NCI-H2196 (cell line): ENCODE data around the gene SPATC1L.
"Not testable (repeated sequence)": the region's sequence is repeated elsewhere in the genome, so short reads cannot be mapped to it uniquely, and the experiment has no call there.

Source experiments
- DNase-seq: peaks from one replicate; lab custom pipeline; 2025; ENCODE audit not compliant: unreplicated experiment; lab: John Stamatoyannopoulos, UW

Gene SPATC1L

DNA sequence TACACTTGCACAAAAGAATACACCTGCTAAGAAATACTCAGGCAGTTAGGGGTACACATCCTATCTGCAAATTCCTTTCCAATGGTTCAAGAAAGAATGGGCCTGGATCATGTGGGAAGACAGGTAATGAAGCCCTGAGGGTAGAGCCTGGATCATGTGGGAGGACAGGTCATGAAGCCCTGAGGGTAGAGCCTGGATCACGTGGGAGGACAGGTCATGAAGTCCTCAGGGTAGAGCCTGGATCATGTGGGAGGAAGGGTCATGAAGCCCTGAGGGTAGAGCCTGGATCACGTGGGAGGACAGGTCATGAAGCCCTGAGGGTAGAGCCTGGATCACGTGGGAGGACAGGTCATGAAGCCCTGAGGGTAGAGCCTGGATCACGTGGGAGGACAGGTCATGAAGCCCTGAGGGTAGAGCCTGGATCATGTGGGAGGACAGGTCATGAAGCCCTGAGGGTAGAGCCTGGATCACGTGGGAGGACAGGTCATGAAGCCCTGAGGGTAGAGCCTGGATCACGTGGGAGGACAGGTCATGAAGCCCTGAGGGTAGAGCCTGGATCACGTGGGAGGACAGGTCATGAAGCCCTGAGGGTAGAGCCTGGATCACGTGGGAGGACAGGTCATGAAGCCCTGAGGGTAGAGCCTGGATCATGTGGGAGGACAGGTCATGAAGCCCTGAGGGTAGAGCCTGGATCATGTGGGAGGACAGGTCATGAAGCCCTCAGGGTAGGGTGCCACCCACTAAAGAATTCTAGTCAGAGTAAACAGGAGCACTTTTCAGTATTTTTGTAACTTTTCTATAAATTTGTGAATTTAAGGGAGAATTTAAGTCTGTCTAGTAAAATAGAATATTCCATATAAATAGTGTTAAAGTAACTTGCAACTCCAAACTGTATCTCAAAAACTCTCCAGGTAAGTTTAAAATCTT, 16.9 kb upstream of the SPATC1L start:
- not testable (repeated sequence) for DNase-seq

DNA sequence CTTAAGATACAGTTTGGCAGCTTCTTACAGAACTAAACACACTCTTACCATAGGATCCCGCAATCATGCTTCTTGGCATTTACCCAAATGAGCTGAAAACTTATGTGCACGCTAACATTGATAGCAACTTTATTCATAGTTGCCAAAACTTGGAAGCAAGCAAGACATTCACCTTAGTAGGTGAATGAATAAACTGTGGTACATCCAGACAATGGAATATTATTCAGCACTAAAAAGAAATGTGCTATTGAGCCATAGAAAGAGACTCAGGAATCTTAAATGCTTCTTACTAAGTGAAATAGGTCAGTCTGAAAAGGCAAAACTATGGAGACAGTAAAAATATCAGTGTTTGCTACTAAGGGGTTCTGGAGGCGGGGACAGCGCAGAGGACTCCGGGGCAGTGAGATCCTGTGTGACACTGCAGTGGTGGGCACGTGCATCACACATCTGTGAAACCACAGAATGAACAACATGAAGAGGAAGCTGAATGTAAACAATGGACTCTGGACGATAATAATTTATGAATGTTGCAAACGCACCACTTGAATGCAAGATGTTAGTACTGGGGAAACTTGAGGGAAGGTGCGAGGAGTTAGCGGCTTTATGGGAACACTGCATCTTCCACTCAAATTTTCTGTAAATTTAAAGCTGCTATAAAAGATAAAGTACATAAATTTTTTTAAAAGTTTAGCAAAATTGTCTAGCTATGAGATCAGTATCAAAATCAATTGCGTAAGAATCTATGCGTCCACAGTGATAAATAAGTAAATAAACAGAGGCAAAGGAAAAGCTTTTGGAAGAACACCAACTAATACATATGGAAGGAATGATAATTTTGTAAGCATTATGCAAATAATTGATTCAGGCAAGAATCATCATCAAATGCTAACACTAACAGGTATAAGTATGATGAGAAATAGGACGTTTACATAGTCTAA, 15.4 kb upstream of the SPATC1L start:
- no peak for DNase-seq

DNA sequence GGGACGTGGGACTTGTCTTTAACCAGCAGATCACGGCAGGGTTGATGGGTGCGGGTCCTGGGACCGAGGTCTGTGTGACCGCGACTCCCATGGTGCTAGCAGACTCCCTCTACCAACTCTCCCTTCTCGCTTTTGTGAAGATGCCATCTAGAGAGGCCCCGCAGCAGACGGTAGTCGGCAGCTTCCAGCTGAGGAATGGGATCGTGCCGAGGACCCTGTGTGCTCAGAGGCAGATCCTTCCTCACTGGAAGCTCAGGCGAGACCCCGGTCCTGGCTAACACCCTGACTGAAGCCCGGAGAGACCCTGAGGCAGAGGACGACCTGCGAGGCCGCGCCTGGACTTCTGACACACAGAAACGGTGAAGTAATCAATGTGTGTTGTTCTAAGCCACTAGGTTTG, 12.5 kb upstream of the SPATC1L start:
- DNase-seq: no peak

DNA sequence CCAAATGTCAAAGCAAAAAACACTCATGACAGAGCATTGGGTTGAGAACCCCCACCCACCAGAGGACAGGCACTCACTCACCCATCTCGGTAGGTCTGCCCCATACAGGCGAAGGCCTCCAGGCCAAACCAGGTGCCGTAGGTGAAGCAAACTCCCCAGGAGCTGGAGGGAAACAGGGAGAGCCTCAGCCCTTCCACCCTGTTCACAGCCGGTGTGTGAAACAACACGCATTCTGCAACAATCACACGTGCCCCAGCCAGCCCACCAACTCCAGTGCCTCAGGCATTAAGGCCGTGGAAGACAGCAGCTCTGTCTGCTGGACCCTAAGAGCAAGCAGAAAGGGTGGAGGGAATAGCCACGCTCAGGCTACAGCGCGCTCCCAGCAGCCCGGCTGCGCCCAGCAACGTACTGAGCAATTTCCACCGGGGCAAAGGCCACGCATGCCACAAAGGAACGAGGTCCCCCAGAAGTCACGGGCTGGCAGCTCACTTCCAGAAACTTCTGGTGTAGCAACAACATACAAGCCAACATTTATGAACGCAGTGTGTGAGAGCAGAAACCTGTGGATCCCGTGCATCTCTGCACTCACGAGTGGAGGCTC, 11.4 kb upstream of the SPATC1L start:
- no peak for DNase-seq

DNA sequence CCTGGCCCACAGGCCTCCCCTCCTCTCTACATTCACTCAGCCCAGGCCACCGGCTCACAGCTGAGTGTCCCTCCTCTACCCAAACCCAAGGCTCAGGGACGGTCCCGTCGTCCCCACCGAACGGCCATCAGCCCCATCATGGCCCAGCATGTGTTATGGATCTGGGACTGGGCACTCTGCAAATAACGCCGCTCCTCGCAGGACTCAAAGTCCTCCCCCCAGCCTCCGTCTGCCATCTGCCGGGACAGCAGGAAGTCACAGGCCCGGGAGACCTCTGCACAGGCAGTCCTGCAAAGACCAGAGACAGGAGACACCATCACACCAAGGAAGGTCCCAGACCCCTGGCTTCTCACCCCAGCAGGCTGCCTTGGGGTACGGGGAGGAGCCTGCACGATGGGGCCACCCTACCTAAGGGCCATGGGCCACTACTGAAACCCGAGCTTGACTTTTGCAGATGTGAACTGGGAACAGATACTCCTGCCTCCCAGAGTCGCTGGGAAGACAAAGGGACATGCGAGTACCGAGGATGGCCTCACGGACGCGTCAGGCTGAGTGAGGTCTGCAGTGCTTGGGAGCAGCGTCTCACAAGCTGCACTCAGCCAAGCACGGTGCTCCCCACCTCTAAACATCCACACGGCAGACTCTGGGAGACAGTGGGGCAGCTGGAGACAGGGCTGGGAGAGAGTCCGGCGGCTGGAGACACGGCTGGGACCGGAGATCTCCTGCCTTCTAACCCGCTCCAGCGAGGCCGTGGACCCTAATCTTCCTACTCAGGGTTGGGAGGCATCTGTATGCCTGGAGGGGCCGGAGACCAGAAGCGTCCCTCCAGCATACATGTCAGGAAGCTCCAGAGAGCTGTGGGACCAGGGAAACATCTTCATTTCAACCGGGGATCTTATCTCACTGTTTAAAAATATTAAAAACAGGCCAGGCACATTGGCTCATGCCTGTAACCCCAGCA, 10.4 kb upstream of the SPATC1L start:
- DNase-seq: no peak

DNA sequence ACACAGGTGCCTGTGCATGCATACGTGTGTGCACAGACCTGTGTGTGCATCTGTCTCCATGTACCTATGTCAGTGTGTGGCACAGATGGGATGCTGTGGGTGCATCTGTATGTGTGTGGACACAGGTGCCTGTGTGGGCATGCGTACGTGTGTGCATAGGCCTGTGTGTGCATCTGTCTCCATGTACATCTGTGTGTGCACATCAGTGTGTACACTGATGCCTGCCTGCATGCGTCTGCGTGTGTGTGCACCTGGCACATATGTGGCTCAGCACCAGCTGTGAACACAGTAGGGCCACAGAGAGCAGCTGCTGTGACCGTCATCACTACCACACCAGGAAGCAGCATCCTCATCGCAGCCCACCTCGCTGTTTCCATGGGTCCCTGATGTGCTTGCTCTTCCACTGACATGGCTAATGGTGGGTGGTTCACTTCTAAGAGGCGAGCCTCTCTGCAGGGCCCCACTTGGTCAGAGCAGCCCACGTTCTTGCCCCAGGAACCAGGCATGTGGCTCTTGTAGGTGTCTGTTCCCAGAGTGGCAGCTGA, 9.6 kb upstream of the SPATC1L start:
- no peak for DNase-seq

DNA sequence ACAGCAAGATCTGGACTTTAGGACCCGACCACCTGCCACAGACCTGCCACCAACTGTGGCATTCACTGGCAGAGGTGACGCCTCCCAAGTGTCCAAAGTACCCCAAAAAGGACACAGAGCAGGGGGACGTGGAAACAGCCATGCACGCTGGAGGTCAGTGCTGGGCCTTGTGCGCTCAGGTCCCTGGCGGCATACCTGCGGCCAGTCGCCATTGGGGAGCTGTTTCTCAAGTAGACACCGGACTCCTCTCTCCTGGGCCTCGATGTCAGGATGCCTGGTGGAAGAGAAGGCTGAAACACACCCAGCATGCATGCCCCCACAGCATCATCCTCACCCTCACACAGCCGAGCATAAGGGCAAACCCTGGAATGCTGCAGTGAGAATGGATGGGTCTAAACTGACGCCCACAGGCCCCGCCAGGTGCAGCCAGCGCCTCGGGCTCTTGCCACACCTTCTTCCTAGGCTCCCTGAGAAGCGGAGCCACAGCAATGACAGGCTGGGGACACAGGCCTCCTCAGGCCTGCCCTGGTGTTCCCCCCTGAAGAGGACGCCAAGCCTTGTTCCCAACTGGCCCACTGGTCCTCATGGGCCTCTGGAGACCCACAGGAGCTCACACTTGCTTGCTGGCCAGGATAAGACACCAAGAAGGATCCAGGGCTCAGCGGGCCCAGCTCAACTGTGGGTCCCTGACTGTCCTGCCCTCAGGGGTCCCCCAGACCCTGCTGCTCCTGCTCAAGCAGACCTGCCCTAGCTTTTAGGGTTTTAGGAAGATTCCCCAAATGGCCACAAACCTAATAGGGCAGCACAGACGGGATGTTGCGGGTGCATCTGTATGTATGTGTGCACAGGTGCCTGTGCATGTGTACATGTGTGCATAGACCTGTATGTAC, 7.7 kb upstream of the SPATC1L start:
- DNase-seq: no peak

DNA sequence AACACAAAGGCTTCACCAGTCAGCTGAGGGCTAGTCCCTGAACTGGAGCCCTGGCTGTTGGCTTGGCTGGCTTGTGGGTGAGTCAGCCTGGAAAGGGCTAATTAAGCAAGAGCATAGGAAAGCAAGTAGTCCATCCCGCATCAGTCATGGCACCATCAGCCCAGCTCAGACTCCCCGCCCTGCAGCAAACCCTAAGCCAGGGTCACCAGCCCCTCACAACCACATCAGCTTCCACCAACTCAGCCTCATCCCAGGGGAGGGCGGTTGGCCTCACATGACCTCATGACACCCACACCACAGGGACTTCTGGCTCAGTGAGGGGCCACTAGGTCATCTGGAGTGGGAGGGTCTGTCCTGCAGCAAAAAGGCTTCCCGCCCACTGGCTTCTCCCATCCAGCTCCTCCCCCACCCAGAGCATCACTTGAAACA, 7.0 kb upstream of the SPATC1L start:
- no peak for DNase-seq

DNA sequence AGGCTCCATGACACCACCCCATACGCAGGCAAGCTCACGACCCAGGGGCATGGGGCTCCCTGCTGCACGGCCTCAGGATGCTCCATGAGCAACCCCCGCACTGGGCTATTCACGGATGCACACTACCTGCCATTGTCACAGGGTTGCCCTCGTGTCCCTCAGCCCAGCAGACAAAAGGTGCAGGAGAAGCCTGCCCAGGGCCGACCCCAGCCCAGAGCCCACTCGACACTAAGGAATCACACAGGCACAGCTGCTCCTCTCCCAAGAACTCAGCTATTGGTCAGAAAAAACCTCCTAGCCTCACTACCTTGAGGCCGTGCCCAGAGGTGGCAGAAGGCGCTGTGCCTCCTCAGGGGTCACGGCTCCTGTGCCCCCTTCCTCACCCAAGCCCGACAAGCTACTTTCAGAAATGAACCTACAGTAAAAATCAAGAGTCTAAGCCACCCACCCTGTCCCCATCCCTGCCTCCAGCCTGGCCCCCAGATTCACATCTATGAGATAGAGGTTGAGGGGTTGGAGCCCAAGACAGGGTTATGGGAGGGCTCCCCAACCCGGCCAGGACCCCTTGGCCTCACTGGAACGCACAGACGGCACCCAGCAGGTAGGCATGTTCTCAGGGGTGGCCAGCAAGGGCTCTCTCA, 6.4 kb upstream of the SPATC1L start:
- no peak for DNase-seq

DNA sequence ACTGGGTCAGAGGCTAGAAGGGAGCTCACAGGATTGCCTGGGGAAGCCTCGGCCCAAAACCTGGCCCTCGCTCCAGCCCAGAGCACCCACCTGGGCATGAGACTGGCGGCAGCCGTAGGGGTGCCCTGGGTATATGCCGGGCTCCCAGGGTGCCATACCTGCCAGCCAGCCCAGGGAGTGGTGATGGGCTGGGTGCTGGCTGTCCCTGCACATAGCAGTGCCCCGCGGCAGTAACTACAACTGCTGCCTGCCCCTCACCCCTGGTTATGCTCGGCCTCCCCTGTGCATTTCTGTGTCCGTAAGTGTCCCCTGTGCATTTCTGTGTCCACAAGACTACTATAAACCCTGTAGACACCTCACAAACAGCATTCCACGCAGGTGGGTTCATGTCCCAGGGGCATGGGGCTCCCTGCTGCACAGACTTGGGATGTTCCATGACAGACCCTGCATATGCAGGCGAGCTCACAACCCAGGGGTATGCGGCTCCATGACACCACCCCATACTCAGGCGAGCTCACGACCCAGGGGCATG, 5.8 kb upstream of the SPATC1L start:
- no peak for DNase-seq

DNA sequence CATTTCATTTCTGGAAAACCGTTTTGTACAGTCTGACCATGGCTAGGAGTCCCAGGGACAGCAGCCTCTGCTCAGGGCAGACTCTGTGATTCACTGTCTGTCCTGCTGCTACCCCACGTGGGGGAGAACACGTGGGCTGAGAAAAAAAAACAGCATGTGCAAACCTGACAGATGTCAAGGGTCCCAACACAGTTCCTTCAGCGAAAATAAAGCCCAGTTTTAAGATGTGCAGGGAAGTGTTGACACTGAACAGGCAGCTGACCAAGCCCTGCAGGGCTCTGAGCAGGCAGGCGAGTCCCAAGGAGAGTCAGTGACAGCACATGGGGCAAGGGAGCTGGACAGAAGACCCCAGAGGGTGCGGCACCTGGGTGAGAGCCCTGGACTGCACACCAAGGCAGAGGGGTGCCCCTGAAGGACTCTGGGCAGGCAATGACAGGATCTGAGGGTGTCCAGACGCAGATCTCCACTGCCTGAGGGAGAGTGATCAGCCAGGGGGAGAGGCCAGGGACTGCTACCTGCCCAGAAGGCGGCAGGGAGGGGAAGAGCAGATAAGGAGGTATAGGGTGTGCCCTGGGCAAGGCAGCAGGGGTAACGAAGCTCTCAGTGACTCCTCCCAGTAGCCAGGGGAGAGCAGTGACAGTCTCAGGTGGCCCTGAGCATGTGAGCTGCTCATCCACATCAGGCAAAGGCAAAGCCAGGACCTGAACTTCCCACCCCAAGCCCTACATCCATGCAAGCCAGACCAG, 5.1 kb upstream of the SPATC1L start:
- no peak for DNase-seq

DNA sequence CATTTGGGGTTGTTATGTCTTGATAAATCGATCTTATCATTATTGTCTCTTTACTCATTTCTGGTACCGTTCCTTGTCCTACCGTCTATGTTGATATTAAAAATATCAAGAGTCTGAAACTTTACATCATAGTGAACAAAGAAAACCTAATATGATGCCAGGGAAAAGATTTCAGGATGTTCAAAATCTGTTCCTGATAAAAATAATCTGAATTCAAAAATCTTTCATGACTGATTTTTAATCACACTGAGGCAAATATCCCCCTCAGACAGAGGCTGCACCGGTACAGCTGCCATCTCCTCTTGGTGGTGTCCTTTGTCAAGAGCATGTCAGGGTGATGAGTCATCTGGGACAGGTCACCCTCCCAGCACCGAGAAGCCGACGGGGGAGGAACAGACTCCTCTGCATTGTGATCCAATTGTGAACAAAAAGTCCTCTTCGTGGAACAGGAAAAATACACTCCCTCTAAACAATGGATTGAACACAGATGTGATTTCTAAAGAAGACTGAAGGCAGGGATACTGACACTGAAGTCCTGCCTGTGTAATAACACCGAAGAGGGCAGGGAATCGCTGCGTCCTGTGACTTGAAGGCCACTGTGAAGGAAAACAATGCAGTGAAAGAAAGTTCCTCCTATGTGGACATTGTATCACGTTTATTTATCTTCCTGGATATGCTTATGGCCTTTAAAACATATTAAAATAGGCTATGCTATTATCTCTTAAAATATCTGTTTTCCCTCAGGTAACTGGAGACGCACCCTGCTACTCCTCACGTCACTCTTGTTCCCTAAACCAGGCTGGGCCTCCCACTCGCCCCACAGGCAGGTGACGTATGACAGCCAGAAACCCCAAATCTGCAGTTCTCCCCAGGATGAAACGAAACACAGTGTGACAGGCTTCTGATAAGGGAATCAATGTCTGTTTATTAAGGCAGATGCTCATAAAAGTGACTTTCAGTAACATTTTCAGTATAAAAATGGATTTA, 4.3 kb upstream of the SPATC1L start:
- DNase-seq: peak; percentile 50

DNA sequence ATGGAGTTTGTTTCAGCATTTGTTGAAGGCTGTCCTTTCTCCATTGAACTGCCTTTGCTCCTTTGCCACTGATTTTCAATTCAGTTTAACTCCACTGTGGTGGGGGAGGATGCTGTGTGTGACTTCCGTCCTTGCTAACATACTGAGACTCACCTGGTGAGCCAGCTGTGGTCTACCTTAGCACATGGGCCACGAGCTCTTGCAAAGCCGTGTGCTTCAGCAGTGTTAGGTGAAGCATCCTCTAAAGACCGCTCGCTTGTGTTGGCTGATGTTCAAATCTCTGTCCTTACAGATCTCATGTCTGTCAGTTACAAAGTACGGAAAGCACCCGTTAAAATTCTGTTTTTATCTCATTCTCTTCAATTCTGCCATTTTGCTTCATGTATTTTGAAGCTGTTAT, 3.6 kb upstream of the SPATC1L start:
- DNase-seq: no peak

DNA sequence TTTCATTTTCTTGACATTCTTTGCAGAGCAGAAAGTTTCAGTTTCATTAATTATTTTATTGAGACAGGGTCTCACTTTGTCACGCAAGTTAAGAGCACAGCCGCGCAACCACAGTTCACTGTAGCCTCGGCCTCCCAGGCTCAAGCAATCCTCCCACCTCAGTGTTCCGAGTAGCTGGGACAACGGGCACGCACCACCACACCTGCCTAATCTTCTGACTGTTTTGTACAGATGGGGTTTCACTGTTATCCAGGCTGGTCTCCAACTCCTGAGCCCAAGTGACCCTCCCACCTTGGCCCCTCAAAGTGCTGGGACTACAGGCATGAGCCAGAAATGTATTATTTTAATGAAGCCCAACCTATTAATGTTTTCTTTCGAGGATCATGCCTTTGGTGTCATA, 3.0 kb upstream of the SPATC1L start:
- no peak for DNase-seq

DNA sequence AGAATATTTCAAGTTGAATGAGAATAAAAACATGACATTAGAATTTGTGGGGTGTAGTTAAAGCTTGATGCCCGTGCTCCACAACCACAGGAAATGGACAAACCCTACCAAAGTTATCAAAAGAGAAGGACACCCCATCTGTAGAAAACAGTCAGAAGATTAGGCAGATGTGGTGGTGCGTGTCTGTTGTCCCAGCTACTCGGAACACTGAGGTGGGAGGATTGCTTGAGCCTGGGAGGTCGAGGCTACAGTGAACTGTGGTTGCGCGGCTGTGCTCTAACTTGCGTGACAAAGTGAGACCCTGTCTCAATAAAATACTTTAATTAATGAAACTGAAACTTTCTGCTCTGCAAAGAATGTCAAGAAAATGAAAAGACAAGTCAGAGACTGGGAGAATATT, 1.5 kb upstream of the SPATC1L start:
- DNase-seq: no peak
